HT1080 (cell line): ENCODE measurements around the gene KDM2A. TPM values are rescaled to one million over a fixed set of nuclear protein-coding genes. Genes with fewer than 3 reads are reported as not detected.
"Not testable (repeated sequence)": the region's sequence is repeated elsewhere in the genome, so short reads cannot be mapped to it uniquely, and the experiment has no call there.

Experiments
- DNase-seq: peaks from one replicate; pipeline ENCODE4 v3.0.0-alpha.2; 2015; ENCODE audit warnings: low read depth
- total RNA-seq: library from RNA; depleted of rRNA; stranded (reverse); fragments of >200 nt; shearing (Covaris generic); gene quantifications from 2 replicates; pipeline ENCODE4 v1.2.3, GENCODE V29; 2014

The KDM2A gene
- total RNA-seq, 1 experiment from 2014 or later = 25.6 TPM

GRCh38 chr11:67167091-67167490 lies 48.0 kb downstream of the KDM2A start:
- no peak for DNase-seq

- no peak for DNase-seq
Observed at GRCh38 chr11:67167719-67168118, 48.7 kb downstream of the KDM2A start.

- DNase-seq = not testable (repeated sequence)
Observed at GRCh38 chr11:67168911-67169310, 49.8 kb downstream of the KDM2A start.

- DNase-seq = no peak
Observed at GRCh38 chr11:67174311-67174710, 55.2 kb downstream of the KDM2A start.

GRCh38 chr11:67177399-67178281 lies 58.6 kb downstream of the KDM2A start:
- DNase-seq = no peak

- DNase-seq = no peak
Observed at GRCh38 chr11:67178421-67178820, 59.4 kb downstream of the KDM2A start.

- DNase-seq = no peak
Observed at GRCh38 chr11:67178878-67179277, 59.8 kb downstream of the KDM2A start.

- DNase-seq = no peak
Observed at GRCh38 chr11:67179892-67180490, 60.9 kb downstream of the KDM2A start.

GRCh38 chr11:67194096-67194495 lies 75.0 kb downstream of the KDM2A start:
- DNase-seq = no peak

GRCh38 chr11:67195971-67196456 lies 77.0 kb downstream of the KDM2A start:
- DNase-seq = no peak

- DNase-seq = no peak
Observed at GRCh38 chr11:67197606-67198005, 78.5 kb downstream of the KDM2A start.

- DNase-seq = not testable (repeated sequence)
Observed at GRCh38 chr11:67198781-67199180, 79.7 kb downstream of the KDM2A start.

GRCh38 chr11:67199751-67200150 lies 80.7 kb downstream of the KDM2A start:
- no peak for DNase-seq

GRCh38 chr11:67202028-67202427 lies 83.0 kb downstream of the KDM2A start:
- no peak for DNase-seq

GRCh38 chr11:67204822-67205221 lies 85.8 kb downstream of the KDM2A start:
- no peak for DNase-seq

- DNase-seq = not testable (repeated sequence)
Observed at GRCh38 chr11:67209222-67209621, 90.2 kb downstream of the KDM2A start.

- no peak for DNase-seq
Observed at GRCh38 chr11:67211656-67212436, 92.8 kb downstream of the KDM2A start.

- no peak for DNase-seq
Observed at GRCh38 chr11:67213178-67213621, 94.1 kb downstream of the KDM2A start.

GRCh38 chr11:67227726-67228125 lies 108.7 kb downstream of the KDM2A start:
- no peak for DNase-seq

- DNase-seq = no peak
Observed at GRCh38 chr11:67230406-67230805, 111.3 kb downstream of the KDM2A start.

GRCh38 chr11:67230886-67231285 lies 111.8 kb downstream of the KDM2A start:
- no peak for DNase-seq
